SJSA1 (cell line): ENCODE data around the gene SMIM31. TPM values are rescaled to one million over a fixed set of nuclear protein-coding genes. Genes with fewer than 3 reads are reported as not detected.
A peak's percentile ranks its signal among the peaks of the same experiment; 100 is the strongest.

Source experiments
- DNase-seq, 2 experiments: peaks; one replicate each; pipeline ENCODE4 v3.0.0-alpha.2; 2015 to 2020; ENCODE audit warnings: low spot score in 2 of 2, low read depth in 1 of 2
- H3K27ac ChIP-seq: fragments of 250-450 bp; sonication (Bioruptor Pico); 2 replicates; pipeline ENCODE4 v1.5.1; 2020; ENCODE audit warnings: mild to moderate bottlenecking, moderate library complexity
- H3K27me3 ChIP-seq: fragments of 250-450 bp; sonication (Bioruptor Pico); replicated peaks from 2 replicates; pipeline ENCODE4 v1.5.1; 2020; ENCODE audit warnings: mild to moderate bottlenecking, moderate library complexity
- H3K36me3 ChIP-seq: fragments of 250-450 bp; sonication (Bioruptor Pico); 2 replicates; pipeline ENCODE4 v1.5.1; 2020; ENCODE audit warnings: mild to moderate bottlenecking
- H3K4me1 ChIP-seq: fragments of 250-450 bp; sonication (Bioruptor Pico); replicated peaks from 2 replicates; pipeline ENCODE4 v1.6.1; 2021; ENCODE audit warnings: mild to moderate bottlenecking
- H3K4me3 ChIP-seq: fragments of 250-450 bp; sonication (Bioruptor Pico); 2 replicates; pipeline ENCODE4 v1.5.1; 2020; ENCODE audit warnings: mild to moderate bottlenecking
- H3K9me3 ChIP-seq: fragments of 250-450 bp; sonication (Bioruptor Pico); replicated peaks from 2 replicates; pipeline ENCODE4 v1.5.1; 2020; ENCODE audit warnings: mild to moderate bottlenecking
- total RNA-seq: library from RNA; depleted of rRNA; stranded (reverse); fragments of >200 nt; shearing (Covaris generic); gene quantifications from 2 replicates; pipeline ENCODE4 v1.2.3, GENCODE V29; 2014

Gene SMIM31
- total RNA-seq, 1 experiment from 2014 or later = not detected

DNA sequence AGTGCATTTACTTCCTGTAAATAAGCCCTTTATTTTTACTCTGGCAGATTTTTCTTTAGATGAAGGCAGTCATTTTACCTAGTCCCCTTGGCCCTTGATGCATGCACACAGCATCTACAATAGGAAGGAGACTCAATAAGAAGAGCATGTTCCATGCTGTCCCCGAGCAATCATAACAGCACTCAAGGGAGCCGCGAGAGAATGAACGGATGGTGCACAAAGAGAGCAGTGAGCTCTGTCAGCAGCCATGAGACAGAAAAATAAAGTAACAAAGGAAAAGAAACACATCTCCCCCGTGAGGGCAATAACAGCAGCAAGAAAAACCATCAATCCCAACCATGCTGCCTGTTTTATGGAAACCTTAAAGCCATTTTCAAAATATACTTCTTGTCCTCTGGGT is 11.9 kb downstream of the SMIM31 start:
- Histone ChIP-seq H3K36me3 (no peaks in the 10 kb centered on the region), H3K9me3 (no peaks in the 10 kb centered on the region), H3K27me3 (no peaks in the 10 kb centered on the region), H3K4me1 (peaks cover 25% of the 10 kb centered on the region), H3K4me3 (no peak overlapping the region), H3K27ac (no peak overlapping the region)
- no peak for DNase-seq

- Histone ChIP-seq H3K27me3 (no peaks in the 10 kb centered on the region), H3K9me3 (no peaks in the 10 kb centered on the region), H3K36me3 (no peaks in the 10 kb centered on the region), H3K4me1 (peaks cover 28% of the 10 kb centered on the region), H3K27ac (peak overlapping the region; percentile 27; the same call in 1 of the 2 replicates), H3K4me3 (no peak overlapping the region)
- peak in 1 of 2 experiments; percentile 39 for DNase-seq
Observed at GRCh38 chr4:164768516-164768915, 14.6 kb downstream of the SMIM31 start.

GRCh38 chr4:164770010-164770724 is 16.2 kb downstream of the SMIM31 start:
- Histone ChIP-seq H3K4me3 (no peak overlapping the region), H3K27ac (no peak overlapping the region), H3K36me3 (no peaks in the 10 kb centered on the region), H3K27me3 (no peaks in the 10 kb centered on the region), H3K9me3 (no peaks in the 10 kb centered on the region), H3K4me1 (peaks cover 22% of the 10 kb centered on the region)
- no peak for DNase-seq

- H3K27ac ChIP-seq = peak overlapping the region; percentile 24
- H3K27me3 ChIP-seq = no peaks in the 10 kb centered on the region
- H3K36me3 ChIP-seq = no peaks in the 10 kb centered on the region
- H3K9me3 ChIP-seq = no peaks in the 10 kb centered on the region
- peaks cover 19% of the 10 kb centered on the region for H3K4me1 ChIP-seq
- DNase-seq = no peak
- no peak overlapping the region for H3K4me3 ChIP-seq
Observed at GRCh38 chr4:164771088-164771487, 17.2 kb downstream of the SMIM31 start.

- H3K9me3 ChIP-seq = no peaks in the 10 kb centered on the region
- H3K27me3 ChIP-seq = no peaks in the 10 kb centered on the region
- DNase-seq = no peak
- H3K4me3 ChIP-seq = no peak overlapping the region
- H3K36me3 ChIP-seq = no peaks in the 10 kb centered on the region
- no peak overlapping the region for H3K27ac ChIP-seq
- peaks cover 19% of the 10 kb centered on the region for H3K4me1 ChIP-seq
Observed at GRCh38 chr4:164772076-164772475, 18.1 kb downstream of the SMIM31 start.

GRCh38 chr4:164779080-164779479 is 25.1 kb downstream of the SMIM31 start:
- H3K4me3 ChIP-seq = no peak overlapping the region
- H3K36me3 ChIP-seq = no peaks in the 10 kb centered on the region
- peaks cover 32% of the 10 kb centered on the region for H3K4me1 ChIP-seq
- DNase-seq = peak; percentile 89 to 93
- H3K9me3 ChIP-seq = no peaks in the 10 kb centered on the region
- no peaks in the 10 kb centered on the region for H3K27me3 ChIP-seq
- peak overlapping the region; percentile 98 for H3K27ac ChIP-seq

DNA sequence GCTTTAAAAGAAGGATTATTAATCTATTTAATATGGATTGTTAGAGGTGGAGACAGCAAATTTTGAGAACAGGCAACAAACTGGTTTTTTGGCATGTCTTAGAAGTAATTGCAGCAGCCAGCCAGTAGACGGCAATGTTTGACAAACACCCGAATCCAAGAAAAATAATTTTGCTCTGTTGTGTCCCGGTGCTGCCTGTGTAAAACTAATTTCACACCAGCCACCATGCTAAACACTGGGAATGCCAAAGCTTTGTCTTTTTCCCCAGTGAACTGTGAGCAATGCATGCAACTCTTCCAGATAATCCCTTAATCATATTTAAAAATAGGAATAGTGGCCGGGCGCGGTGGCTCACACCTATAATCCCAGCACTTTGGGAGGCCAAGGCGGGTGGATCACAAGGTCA is 25.9 kb downstream of the SMIM31 start:
- DNase-seq = peak; percentile 72 to 92
- H3K4me1 ChIP-seq = peaks cover 32% of the 10 kb centered on the region
- H3K27ac ChIP-seq = peak overlapping the region; percentile 98
- H3K27me3 ChIP-seq = no peaks in the 10 kb centered on the region
- H3K9me3 ChIP-seq = no peaks in the 10 kb centered on the region
- H3K36me3 ChIP-seq = no peaks in the 10 kb centered on the region
- H3K4me3 ChIP-seq = no peak overlapping the region

GRCh38 chr4:164780839-164781238 is 26.9 kb downstream of the SMIM31 start:
- Histone ChIP-seq H3K36me3 (no peaks in the 10 kb centered on the region), H3K4me3 (no peak overlapping the region), H3K4me1 (peaks cover 32% of the 10 kb centered on the region), H3K9me3 (no peaks in the 10 kb centered on the region), H3K27me3 (no peaks in the 10 kb centered on the region), H3K27ac (peak overlapping the region; percentile 98)
- no peak for DNase-seq

DNA sequence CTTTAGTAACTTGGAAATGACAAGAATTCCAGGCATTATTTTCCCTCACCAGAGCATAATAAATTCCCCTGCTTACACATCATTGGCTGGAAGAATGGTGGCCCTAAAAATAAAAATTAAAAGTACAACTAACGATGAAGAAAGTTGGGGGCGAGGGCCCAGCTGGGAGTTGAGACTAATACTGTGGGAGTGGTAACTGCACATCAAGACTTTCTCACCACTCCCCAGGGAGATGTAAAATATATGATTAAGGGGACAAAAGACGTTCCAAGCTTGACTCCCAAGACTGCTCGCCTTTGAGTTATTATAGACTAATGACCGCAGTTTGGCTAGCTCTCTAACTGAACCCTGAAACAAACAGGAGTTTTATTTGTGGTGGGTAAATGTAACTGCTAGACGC is 30.0 kb downstream of the SMIM31 start:
- no peak for DNase-seq
- Histone ChIP-seq H3K36me3 (no peaks in the 10 kb centered on the region), H3K4me3 (no peak overlapping the region), H3K27me3 (no peaks in the 10 kb centered on the region), H3K27ac (no peak overlapping the region), H3K4me1 (peaks cover 15% of the 10 kb centered on the region), H3K9me3 (no peaks in the 10 kb centered on the region)

GRCh38 chr4:164789047-164789446 is 35.1 kb downstream of the SMIM31 start:
- H3K4me3 ChIP-seq = no peak overlapping the region
- DNase-seq = no peak
- H3K36me3 ChIP-seq = no peaks in the 10 kb centered on the region

GRCh38 chr4:164790249-164790648 is 36.3 kb downstream of the SMIM31 start:
- Histone ChIP-seq H3K9me3 (no peaks in the 10 kb centered on the region), H3K27me3 (no peaks in the 10 kb centered on the region), H3K36me3 (no peaks in the 10 kb centered on the region), H3K4me3 (no peak overlapping the region), H3K4me1 (no peaks in the 10 kb centered on the region), H3K27ac (no peak overlapping the region)
- no peak for DNase-seq

More at GRCh38 chr4:164789047-164789446, 35.1 kb downstream of the SMIM31 start:
- no peak overlapping the region for H3K27ac ChIP-seq
- no peaks in the 10 kb centered on the region for H3K27me3 ChIP-seq
- H3K4me1 ChIP-seq = no peaks in the 10 kb centered on the region
- no peaks in the 10 kb centered on the region for H3K9me3 ChIP-seq

DNA sequence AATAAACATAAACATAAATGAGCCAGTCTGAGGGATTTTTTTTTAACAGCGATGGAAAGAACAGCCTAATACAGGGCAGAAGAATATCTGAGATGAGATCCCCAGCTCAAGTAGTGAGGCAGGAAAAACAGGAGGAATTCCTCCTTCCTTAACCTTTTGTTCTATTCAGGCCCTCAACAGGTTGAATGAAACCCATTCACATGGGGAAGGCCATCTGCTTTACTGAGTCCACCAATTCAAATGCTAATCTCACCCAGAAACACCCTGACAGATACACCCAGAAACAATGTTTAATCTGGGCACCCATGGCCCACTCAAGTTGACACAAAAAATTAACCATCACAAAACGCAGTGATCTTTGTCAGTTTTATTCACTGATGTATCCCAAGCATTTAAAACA is 45.5 kb downstream of the SMIM31 start:
- H3K4me3 ChIP-seq = no peak overlapping the region
- DNase-seq = no peak
- peaks cover 8% of the 10 kb centered on the region for H3K4me1 ChIP-seq
- H3K9me3 ChIP-seq = no peaks in the 10 kb centered on the region
- no peaks in the 10 kb centered on the region for H3K36me3 ChIP-seq
- H3K27ac ChIP-seq = no peak overlapping the region
- H3K27me3 ChIP-seq = no peaks in the 10 kb centered on the region

GRCh38 chr4:164800786-164801185 is 46.9 kb downstream of the SMIM31 start:
- H3K4me3 ChIP-seq = no peak overlapping the region
- no peaks in the 10 kb centered on the region for H3K9me3 ChIP-seq
- no peaks in the 10 kb centered on the region for H3K27me3 ChIP-seq
- H3K36me3 ChIP-seq = no peaks in the 10 kb centered on the region
- no peak for DNase-seq
- H3K4me1 ChIP-seq = peaks cover 8% of the 10 kb centered on the region
- H3K27ac ChIP-seq = no peak overlapping the region

GRCh38 chr4:164802301-164802901 is 48.5 kb downstream of the SMIM31 start:
- Histone ChIP-seq H3K27me3 (no peaks in the 10 kb centered on the region), H3K4me1 (peaks cover 15% of the 10 kb centered on the region), H3K9me3 (no peaks in the 10 kb centered on the region), H3K27ac (no peak overlapping the region), H3K36me3 (no peaks in the 10 kb centered on the region), H3K4me3 (no peak overlapping the region)
- DNase-seq = no peak
